Esophagus muscularis mucosa (tissue), 4 donors: ENCODE results near the gene C11orf24. TPM values are rescaled to one million over a fixed set of nuclear protein-coding genes. Genes with fewer than 3 reads are reported as not detected.

Experiments used
- DNase-seq: peaks from one replicate; pipeline ENCODE4 v3.0.0-alpha.2; 2017; ENCODE audit errors: extremely low spot score
- H3K27ac ChIP-seq, 4 donors: fragments of 200-600 bp; sonication (generic); replicated peaks in 1 of 4; 1 replicate in 3 of 4; 2 replicates in 1 of 4; pipeline ENCODE4 v1.5.1; 2016 to 2019; ENCODE audit warnings: mild to moderate bottlenecking in 1 of 4
- H3K27me3 ChIP-seq, 4 donors: fragments of 200-600 bp; sonication (generic); one replicate each; pipeline versions ENCODE4 v1.5.1 to v1.6.0; 2016 to 2019
- H3K36me3 ChIP-seq, 4 donors: fragments of 200-600 bp; sonication (generic); one replicate each; pipeline ENCODE4 v1.5.1; 2016 to 2019
- H3K4me1 ChIP-seq, 4 donors: fragments of 200-600 bp; sonication (generic); one replicate each; pipeline ENCODE4 v1.5.1; 2016 to 2019
- H3K4me3 ChIP-seq, 4 donors: fragments of 200-600 bp; sonication (generic); 1 replicate in 2 of 4; 2 replicates in 2 of 4; pipeline ENCODE4 v1.5.1; 2016 to 2019; ENCODE audit warnings: mild to moderate bottlenecking in 4 of 4, moderate library complexity in 1 of 4
- H3K9me3 ChIP-seq, 4 donors: fragments of 200-600 bp; sonication (generic); 1 replicate in 3 of 4; 2 replicates in 1 of 4; pipeline ENCODE4 v1.5.1; 2016 to 2019
- EP300 ChIP-seq: sonication (generic); formaldehyde crosslinking; IDR thresholded peaks from one replicate; pipeline ENCODE4 v1.6.1; 2017; ENCODE audit warnings: antibody characterized with exemption
- POLR2A ChIP-seq: fragments of 450-650 bp; IDR thresholded peaks from one replicate; pipeline ENCODE4 v1.6.1; 2017; ENCODE audit warnings: antibody characterized with exemption, moderate library complexity, mild to moderate bottlenecking, low read depth
- POLR2AphosphoS5 ChIP-seq, 2 donors: sonication (generic); formaldehyde crosslinking; IDR thresholded peaks; one replicate each; pipeline ENCODE4 v1.6.1; 2017; ENCODE audit warnings: antibody characterized with exemption in 2 of 2
- WGBS: methylation state at CpG from one replicate; pipeline ENCODE4 v1.1.5; 2018; 5-methylcytosine and 5-hydroxymethylcytosine counted together
- intact Hi-C: fragments of 100-400 bp; cut with DNase I; formaldehyde crosslinking; loops from one replicate; pipeline ENCODE4 v1.15.1; 2023
- total RNA-seq, 4 donors: library from RNA; depleted of rRNA; stranded (reverse); fragments of >200 nt; gene quantifications; one replicate each; pipeline versions ENCODE4 v1.1.0 to v1.2.1, GENCODE V29; 2016
- TF ChIP-seq, protein P1 (sequence below), 3 experiments: fragments of 200-600 bp in 2 of 3; fragments of 450-650 bp in 1 of 3; sonication (generic) in 2 of 3; IDR thresholded peaks; one replicate each; pipeline ENCODE4 v1.5.1; 2017 to 2019; ENCODE audit warnings: antibody characterized with exemption in 3 of 3, mild to moderate bottlenecking in 2 of 3, moderate library complexity in 1 of 3

C11orf24 gene
- total RNA-seq, 4 donors from 2014 or later = 27.0 to 41.5 (median 31.5) TPM

DNA sequence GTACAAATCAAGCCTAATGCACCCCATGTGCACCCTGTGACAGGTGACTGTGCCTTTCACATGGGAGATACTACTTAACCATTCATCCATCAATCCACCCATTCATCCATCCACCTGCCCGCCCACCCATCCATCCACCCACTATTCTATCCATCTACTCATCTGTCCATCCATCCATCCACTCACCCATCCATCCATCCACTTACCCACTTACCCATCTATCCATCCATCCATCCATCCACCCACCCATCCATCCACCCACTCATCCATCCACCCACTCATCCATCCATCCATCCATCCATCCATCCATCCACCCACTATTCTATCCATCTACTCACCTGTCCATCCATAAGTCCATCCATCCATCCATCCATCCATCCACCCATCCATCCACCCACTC lies 7.5 kb downstream of the C11orf24 start:
- H3K27me3 ChIP-seq = no peaks in the 10 kb centered on the region
- peaks cover 53 to 77% (median 73%) of the 10 kb centered on the region in 4 donors for H3K36me3 ChIP-seq
- DNase-seq = no peak
- TF ChIP-seq POLR2A = no peak
- TF ChIP-seq, protein P1, sequence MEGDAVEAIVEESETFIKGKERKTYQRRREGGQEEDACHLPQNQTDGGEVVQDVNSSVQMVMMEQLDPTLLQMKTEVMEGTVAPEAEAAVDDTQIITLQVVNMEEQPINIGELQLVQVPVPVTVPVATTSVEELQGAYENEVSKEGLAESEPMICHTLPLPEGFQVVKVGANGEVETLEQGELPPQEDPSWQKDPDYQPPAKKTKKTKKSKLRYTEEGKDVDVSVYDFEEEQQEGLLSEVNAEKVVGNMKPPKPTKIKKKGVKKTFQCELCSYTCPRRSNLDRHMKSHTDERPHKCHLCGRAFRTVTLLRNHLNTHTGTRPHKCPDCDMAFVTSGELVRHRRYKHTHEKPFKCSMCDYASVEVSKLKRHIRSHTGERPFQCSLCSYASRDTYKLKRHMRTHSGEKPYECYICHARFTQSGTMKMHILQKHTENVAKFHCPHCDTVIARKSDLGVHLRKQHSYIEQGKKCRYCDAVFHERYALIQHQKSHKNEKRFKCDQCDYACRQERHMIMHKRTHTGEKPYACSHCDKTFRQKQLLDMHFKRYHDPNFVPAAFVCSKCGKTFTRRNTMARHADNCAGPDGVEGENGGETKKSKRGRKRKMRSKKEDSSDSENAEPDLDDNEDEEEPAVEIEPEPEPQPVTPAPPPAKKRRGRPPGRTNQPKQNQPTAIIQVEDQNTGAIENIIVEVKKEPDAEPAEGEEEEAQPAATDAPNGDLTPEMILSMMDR (IDR thresholded peaks at IDR 0.05) = no peak
- TF ChIP-seq POLR2AphosphoS5 (IDR thresholded peaks at IDR 0.05) = no peak
- TF ChIP-seq EP300 = no peak
- no peak overlapping the region for H3K4me3 ChIP-seq
- H3K4me1 ChIP-seq = peaks cover 1 to 36% (median 21%) of the 10 kb centered on the region in 4 donors
- no peaks in the 10 kb centered on the region for H3K9me3 ChIP-seq
- H3K27ac ChIP-seq = no peak overlapping the region
- WGBS = 97% methylated on average over 1 of the region's 1 CpG
- intact Hi-C loops = no loop called here

DNA sequence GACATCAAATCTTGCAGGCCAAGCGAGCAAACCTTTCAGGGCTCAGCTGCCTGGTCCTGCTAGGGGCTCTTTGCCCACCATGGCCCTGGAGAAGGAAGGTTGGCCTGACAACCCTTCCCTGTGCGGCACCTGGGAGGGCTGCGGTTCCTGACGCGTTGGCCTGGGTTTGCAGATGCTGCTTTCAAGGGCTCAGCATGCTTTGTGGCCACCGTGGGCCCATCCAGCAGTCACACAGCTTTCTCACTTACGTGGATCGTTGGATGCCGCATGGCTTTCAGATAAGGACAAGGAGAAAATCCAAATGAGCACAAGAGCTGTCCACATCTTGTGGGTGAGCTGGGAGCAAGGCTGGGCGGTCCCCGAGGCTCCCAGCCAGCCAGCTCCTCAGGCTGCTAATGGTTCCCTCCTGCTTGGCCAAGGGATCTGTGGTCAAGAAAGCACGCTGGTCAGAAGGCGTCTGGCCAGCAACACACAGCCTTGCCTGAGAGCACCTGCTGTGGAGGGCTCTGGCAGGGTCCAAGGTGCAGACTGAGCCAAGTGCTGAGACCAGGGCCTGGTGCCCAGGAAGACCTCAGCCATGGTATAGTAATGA lies 8.2 kb downstream of the C11orf24 start:
- no peak for TF ChIP-seq POLR2A
- TF ChIP-seq EP300 = no peak
- TF ChIP-seq, protein P1 (IDR thresholded peaks at IDR 0.05) = no peak
- no peak for DNase-seq
- no peak overlapping the region for H3K4me3 ChIP-seq
- peaks cover 53 to 77% (median 73%) of the 10 kb centered on the region in 4 donors for H3K36me3 ChIP-seq
- 88% methylated on average over 13 of the region's 13 CpGs for WGBS
- no peaks in the 10 kb centered on the region for H3K9me3 ChIP-seq
- no peaks in the 10 kb centered on the region for H3K27me3 ChIP-seq
- intact Hi-C loops = no loop called here
- H3K27ac ChIP-seq = no peak overlapping the region
- H3K4me1 ChIP-seq = peaks cover 0 to 30% (median 14%) of the 10 kb centered on the region in 4 donors

DNA sequence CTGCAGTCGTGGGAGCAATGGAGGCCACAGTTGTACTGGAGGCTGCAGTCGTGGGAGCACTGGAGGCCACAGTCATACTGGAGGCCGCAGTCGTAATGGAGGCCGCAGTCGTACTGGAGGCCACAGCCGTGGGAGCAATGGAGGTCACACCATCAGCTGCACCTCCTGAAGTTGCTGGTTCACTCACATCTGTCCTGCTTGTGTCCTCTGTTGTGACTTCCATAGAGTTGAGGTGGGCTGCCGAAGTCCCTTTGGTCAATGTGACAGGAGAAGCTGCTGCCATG lies 9.3 kb downstream of the C11orf24 start:
- H3K9me3 ChIP-seq = no peaks in the 10 kb centered on the region
- WGBS = 96% methylated on average over 8 of the region's 8 CpGs
- TF ChIP-seq, protein P1 (IDR thresholded peaks at IDR 0.05) = no peak
- no peak for TF ChIP-seq EP300
- TF ChIP-seq POLR2AphosphoS5 (IDR thresholded peaks at IDR 0.05) = no peak
- no peak for TF ChIP-seq POLR2A
- no peak overlapping the region for H3K4me3 ChIP-seq
- peaks cover 48 to 70% (median 66%) of the 10 kb centered on the region in 4 donors for H3K36me3 ChIP-seq
- H3K27ac ChIP-seq = no peak overlapping the region
- H3K4me1 ChIP-seq = peaks cover 5 to 33% (median 13%) of the 10 kb centered on the region in 4 donors
- H3K27me3 ChIP-seq = no peaks in the 10 kb centered on the region
- peak; percentile 50 for DNase-seq
- intact Hi-C loops = no loop called here

DNA sequence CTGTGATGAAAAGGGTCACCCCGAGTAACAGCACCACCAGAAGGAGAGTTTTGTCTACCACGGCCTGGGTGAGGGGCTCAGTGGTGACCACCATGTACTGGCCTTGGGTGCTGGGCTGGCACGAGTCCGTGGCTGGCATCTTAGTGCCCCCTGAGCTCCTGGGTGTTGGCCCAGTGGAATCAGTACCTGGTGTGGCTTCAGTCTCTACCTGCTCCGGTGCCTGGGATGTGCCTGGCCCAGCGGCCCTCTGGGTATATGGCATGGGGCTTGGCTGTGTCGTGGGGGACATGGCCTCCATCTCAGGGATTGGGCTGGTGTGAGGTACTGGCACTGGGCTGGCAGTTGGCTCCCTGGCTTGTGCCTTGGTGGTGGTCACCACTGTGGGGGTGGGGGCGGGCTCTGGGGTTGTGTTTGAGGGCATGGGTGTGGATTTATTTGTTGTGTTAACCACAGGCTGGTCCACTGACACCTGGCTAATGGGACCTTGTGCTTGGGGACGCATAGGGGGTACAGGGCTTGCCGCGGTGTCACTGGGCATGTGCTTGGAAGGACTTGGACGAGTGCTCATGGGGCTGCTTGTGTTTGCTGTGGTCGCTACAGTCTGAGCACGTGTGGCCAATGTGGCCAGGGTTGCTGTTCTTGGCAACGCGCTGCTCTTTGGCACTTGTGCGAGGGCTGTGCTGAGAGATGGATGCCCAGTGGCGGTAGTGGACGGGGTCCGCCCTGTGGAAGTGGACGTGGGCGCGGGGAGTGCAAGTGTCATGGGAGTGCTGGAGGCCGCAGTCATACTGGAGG lies 9.8 kb downstream of the C11orf24 start:
- DNase-seq = peak; percentile 90
- WGBS = 86% methylated on average over 20 of the region's 24 CpGs
- no peaks in the 10 kb centered on the region for H3K9me3 ChIP-seq
- H3K27ac ChIP-seq = no peak overlapping the region
- TF ChIP-seq, protein P1 (IDR thresholded peaks at IDR 0.05) = no peak
- no peak for TF ChIP-seq EP300
- TF ChIP-seq POLR2A = no peak
- TF ChIP-seq POLR2AphosphoS5 (IDR thresholded peaks at IDR 0.05) = no peak
- no peaks in the 10 kb centered on the region for H3K27me3 ChIP-seq
- peaks cover 6 to 32% (median 15%) of the 10 kb centered on the region in 4 donors for H3K4me1 ChIP-seq
- peaks cover 44 to 65% (median 61%) of the 10 kb centered on the region in 4 donors for H3K36me3 ChIP-seq
- no peak overlapping the region for H3K4me3 ChIP-seq
- intact Hi-C loops = no loop called here
